ENCODE measurements around the gene CARS1.

- TF ChIP-seq, protein P1, sequence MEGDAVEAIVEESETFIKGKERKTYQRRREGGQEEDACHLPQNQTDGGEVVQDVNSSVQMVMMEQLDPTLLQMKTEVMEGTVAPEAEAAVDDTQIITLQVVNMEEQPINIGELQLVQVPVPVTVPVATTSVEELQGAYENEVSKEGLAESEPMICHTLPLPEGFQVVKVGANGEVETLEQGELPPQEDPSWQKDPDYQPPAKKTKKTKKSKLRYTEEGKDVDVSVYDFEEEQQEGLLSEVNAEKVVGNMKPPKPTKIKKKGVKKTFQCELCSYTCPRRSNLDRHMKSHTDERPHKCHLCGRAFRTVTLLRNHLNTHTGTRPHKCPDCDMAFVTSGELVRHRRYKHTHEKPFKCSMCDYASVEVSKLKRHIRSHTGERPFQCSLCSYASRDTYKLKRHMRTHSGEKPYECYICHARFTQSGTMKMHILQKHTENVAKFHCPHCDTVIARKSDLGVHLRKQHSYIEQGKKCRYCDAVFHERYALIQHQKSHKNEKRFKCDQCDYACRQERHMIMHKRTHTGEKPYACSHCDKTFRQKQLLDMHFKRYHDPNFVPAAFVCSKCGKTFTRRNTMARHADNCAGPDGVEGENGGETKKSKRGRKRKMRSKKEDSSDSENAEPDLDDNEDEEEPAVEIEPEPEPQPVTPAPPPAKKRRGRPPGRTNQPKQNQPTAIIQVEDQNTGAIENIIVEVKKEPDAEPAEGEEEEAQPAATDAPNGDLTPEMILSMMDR (IDR thresholded peaks at IDR 0.05; ENCODE audit: insufficient read depth, low read length) = no peak
- TF ChIP-seq POLR2AphosphoS5 (IDR thresholded peaks at IDR 0.05; ENCODE audit: low read depth) (no peak), GABPA (IDR thresholded peaks at IDR 0.05; ENCODE audit: low read depth) (no peak), REST (IDR thresholded peaks at IDR 0.05; ENCODE audit: insufficient replicate concordance, low read depth) (no peak)
Measured at GRCh38 chr11:2994336-2994730, 62.9 kb downstream of the CARS1 start.

Measured in HL-60 (cell line).